Skeletal muscle satellite cell (primary cell): Measurements from ENCODE around the gene TRAF3. TPM values are rescaled to one million over a fixed set of nuclear protein-coding genes. Genes with fewer than 3 reads are reported as not detected.

Source experiments
- H3K27me3 ChIP-seq: 2 replicates; pipeline ENCODE4 v1.7.0; 2013; ENCODE audit warnings: low read length; ENCODE audit not compliant: control insufficient read depth, insufficient read depth
- H3K36me3 ChIP-seq: 2 replicates; pipeline ENCODE4 v1.7.0; 2013; ENCODE audit warnings: mild to moderate bottlenecking, control low read depth, low read length; ENCODE audit not compliant: insufficient read depth
- H3K4me1 ChIP-seq: 2 replicates; pipeline ENCODE4 v1.7.0; 2013; ENCODE audit warnings: low read length; ENCODE audit not compliant: control insufficient read depth, insufficient read depth
- H3K4me2 ChIP-seq: 2 replicates; pipeline ENCODE4 v1.7.0; 2013; ENCODE audit warnings: mild to moderate bottlenecking, low read length
- H3K4me3 ChIP-seq: 2 replicates; pipeline ENCODE4 v1.7.0; 2013; ENCODE audit warnings: low read length
- H3K9ac ChIP-seq: 2 replicates; pipeline ENCODE4 v1.7.0; 2013; ENCODE audit warnings: mild to moderate bottlenecking, low read depth, low read length, moderate library complexity
- H3K9me3 ChIP-seq: replicated peaks from 2 replicates; pipeline ENCODE4 v1.7.0; 2013; ENCODE audit warnings: mild to moderate bottlenecking, control low read depth, low read length
- total RNA-seq: library from RNA; depleted of rRNA; stranded (reverse); fragments of >200 nt; gene quantifications from 2 replicates; pipeline ENCODE4 v1.2.3, GENCODE V29; 2012; rRNA removed

Gene TRAF3
- 12.2 and 25.6 TPM in 2 replicates for total RNA-seq

- H3K27me3 ChIP-seq = no peaks in the 10 kb centered on the region
- H3K9ac ChIP-seq = peak within 1 kb of the TSS; percentile 90
- peaks cover 29% of the 10 kb centered on the region for H3K4me1 ChIP-seq
- H3K4me3 ChIP-seq = peak within 1 kb of the TSS; percentile 74
- peak within 1 kb of the TSS; percentile 93 for H3K4me2 ChIP-seq
- H3K36me3 ChIP-seq = no peaks in the 10 kb centered on the region
- no peaks in the 10 kb centered on the region for H3K9me3 ChIP-seq
Measured at GRCh38 chr14:102776761-102777710, at the start of gene TRAF3. Gene TRAF3 (plus strand): TSS chr14:102777449. CDS start chr14:102870202, 92,753 bp downstream.

GRCh38 chr14:102728501-102728900 lies 48.7 kb upstream of the TRAF3 start:
- Histone ChIP-seq H3K9ac (no peak overlapping the region), H3K36me3 (peaks cover 47% of the 10 kb centered on the region), H3K9me3 (no peaks in the 10 kb centered on the region), H3K27me3 (no peaks in the 10 kb centered on the region), H3K4me3 (no peak overlapping the region), H3K4me2 (no peak overlapping the region), H3K4me1 (no peaks in the 10 kb centered on the region)

- H3K9me3 ChIP-seq = no peaks in the 10 kb centered on the region
- no peaks in the 10 kb centered on the region for H3K4me1 ChIP-seq
- H3K27me3 ChIP-seq = no peaks in the 10 kb centered on the region
- H3K4me2 ChIP-seq = no peak overlapping the region
- no peak overlapping the region for H3K4me3 ChIP-seq
- H3K36me3 ChIP-seq = peaks cover 41% of the 10 kb centered on the region
- H3K9ac ChIP-seq = no peak overlapping the region
Measured at GRCh38 chr14:102729268-102729667, 48.0 kb upstream of the TRAF3 start.

GRCh38 chr14:102729825-102730224 lies 47.4 kb upstream of the TRAF3 start:
- Histone ChIP-seq H3K36me3 (peaks cover 36% of the 10 kb centered on the region), H3K4me3 (no peak overlapping the region), H3K9me3 (no peaks in the 10 kb centered on the region), H3K4me2 (no peak overlapping the region), H3K27me3 (no peaks in the 10 kb centered on the region), H3K4me1 (no peaks in the 10 kb centered on the region), H3K9ac (no peak overlapping the region)

GRCh38 chr14:102731101-102731870 lies 46.0 kb upstream of the TRAF3 start:
- no peak overlapping the region for H3K4me2 ChIP-seq
- H3K36me3 ChIP-seq = peaks cover 28% of the 10 kb centered on the region
- no peaks in the 10 kb centered on the region for H3K9me3 ChIP-seq
- no peak overlapping the region for H3K4me3 ChIP-seq
- no peak overlapping the region for H3K9ac ChIP-seq
- no peaks in the 10 kb centered on the region for H3K27me3 ChIP-seq
- no peaks in the 10 kb centered on the region for H3K4me1 ChIP-seq

- no peaks in the 10 kb centered on the region for H3K27me3 ChIP-seq
- no peak overlapping the region for H3K4me3 ChIP-seq
- H3K9ac ChIP-seq = no peak overlapping the region
- peaks cover 21% of the 10 kb centered on the region for H3K36me3 ChIP-seq
- H3K4me1 ChIP-seq = no peaks in the 10 kb centered on the region
- no peak overlapping the region for H3K4me2 ChIP-seq
- no peaks in the 10 kb centered on the region for H3K9me3 ChIP-seq
Measured at GRCh38 chr14:102731871-102732800, 45.1 kb upstream of the TRAF3 start.

GRCh38 chr14:102732924-102733323 lies 44.3 kb upstream of the TRAF3 start:
- Histone ChIP-seq H3K4me2 (no peak overlapping the region), H3K27me3 (no peaks in the 10 kb centered on the region), H3K9me3 (no peaks in the 10 kb centered on the region), H3K4me1 (no peaks in the 10 kb centered on the region), H3K36me3 (peaks cover 15% of the 10 kb centered on the region), H3K9ac (no peak overlapping the region), H3K4me3 (no peak overlapping the region)

- Histone ChIP-seq H3K4me3 (no peak overlapping the region), H3K4me2 (no peak overlapping the region), H3K36me3 (peaks cover 11% of the 10 kb centered on the region)
Measured at GRCh38 chr14:102733326-102733725, 43.9 kb upstream of the TRAF3 start.

GRCh38 chr14:102734436-102734835 lies 42.8 kb upstream of the TRAF3 start:
- Histone ChIP-seq H3K9ac (no peak overlapping the region), H3K4me1 (no peaks in the 10 kb centered on the region), H3K36me3 (peaks cover 5% of the 10 kb centered on the region), H3K27me3 (no peaks in the 10 kb centered on the region), H3K4me3 (no peak overlapping the region), H3K4me2 (no peak overlapping the region), H3K9me3 (no peaks in the 10 kb centered on the region)

More at GRCh38 chr14:102733326-102733725, 43.9 kb upstream of the TRAF3 start:
- no peaks in the 10 kb centered on the region for H3K9me3 ChIP-seq
- H3K27me3 ChIP-seq = no peaks in the 10 kb centered on the region
- no peaks in the 10 kb centered on the region for H3K4me1 ChIP-seq
- H3K9ac ChIP-seq = no peak overlapping the region

GRCh38 chr14:102736956-102737355 lies 40.3 kb upstream of the TRAF3 start:
- no peaks in the 10 kb centered on the region for H3K9me3 ChIP-seq
- H3K9ac ChIP-seq = no peak overlapping the region
- H3K4me1 ChIP-seq = no peaks in the 10 kb centered on the region
- no peak overlapping the region for H3K4me2 ChIP-seq
- H3K36me3 ChIP-seq = no peaks in the 10 kb centered on the region
- H3K27me3 ChIP-seq = no peaks in the 10 kb centered on the region
- no peak overlapping the region for H3K4me3 ChIP-seq
